GM12891 (cell line): Measurements from ENCODE around the gene SCYGR7.
"Not testable (repeated sequence)": the region's sequence is repeated elsewhere in the genome, so short reads cannot be mapped to it uniquely, and the experiment has no call there.

Experiments used
- DNase-seq: peaks from one replicate; pipeline ENCODE4 v3.0.0; 2011; ENCODE audit warnings: low spot score; ENCODE audit not compliant: insufficient read length
- FAIRE-seq: peaks from 2 replicates; lab custom pipeline; 2011; peaks lifted over from hg19 to GRCh38; lab: Jason Lieb, UNC
- PAX5 ChIP-seq: IDR thresholded peaks from 2 replicates; pipeline ENCODE4 v1.6.1; 2011; ENCODE audit warnings: low read length, moderate library complexity, mild to moderate bottlenecking; ENCODE audit not compliant: insufficient read depth, severe bottlenecking
- POLR2A ChIP-seq: IDR thresholded peaks from 2 replicates; pipeline ENCODE4 v1.6.1; 2011; ENCODE audit warnings: low read depth, low read length, control low read depth
- POLR2AphosphoS5 ChIP-seq: IDR thresholded peaks from 2 replicates; pipeline ENCODE4 v1.6.1; 2011; ENCODE audit warnings: low read depth, low read length, control low read depth
- POU2F2 ChIP-seq: IDR thresholded peaks from 2 replicates; pipeline ENCODE4 v1.6.1; 2011; ENCODE audit warnings: low read depth, mild to moderate bottlenecking, control low read depth, low read length, moderate library complexity
- SPI1 ChIP-seq: IDR thresholded peaks from 2 replicates; pipeline ENCODE4 v1.6.1; 2011; ENCODE audit warnings: low read depth, low read length, control low read depth
- TAF1 ChIP-seq: IDR thresholded peaks from 2 replicates; pipeline ENCODE4 v1.6.1; 2011; ENCODE audit warnings: low read depth, low read length, control low read depth

The SCYGR7 gene

DNA sequence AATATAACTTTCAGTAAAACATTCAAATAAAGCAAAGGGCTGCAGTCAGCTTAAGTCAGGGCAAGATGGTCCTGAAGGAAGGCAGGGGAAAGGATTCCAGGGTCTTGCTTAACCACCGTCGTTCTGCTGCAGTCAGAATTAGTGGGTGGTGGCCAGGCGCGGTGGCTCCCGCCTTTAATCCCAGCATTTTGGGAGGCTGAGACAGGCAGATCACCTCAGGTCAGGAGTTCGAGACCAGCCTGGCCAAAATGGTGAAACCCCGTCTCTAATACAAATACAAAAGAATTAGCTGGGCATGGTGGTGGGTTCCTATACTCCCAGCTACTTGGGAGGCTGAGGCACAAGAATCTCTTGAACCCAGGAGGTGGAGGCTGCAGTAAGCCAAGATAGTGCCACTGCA lies 17.1 kb upstream of the SCYGR7 start:
- no peak for FAIRE-seq
- TF ChIP-seq TAF1, result no peak
- TF ChIP-seq PAX5, result no peak
- no peak for DNase-seq

DNA sequence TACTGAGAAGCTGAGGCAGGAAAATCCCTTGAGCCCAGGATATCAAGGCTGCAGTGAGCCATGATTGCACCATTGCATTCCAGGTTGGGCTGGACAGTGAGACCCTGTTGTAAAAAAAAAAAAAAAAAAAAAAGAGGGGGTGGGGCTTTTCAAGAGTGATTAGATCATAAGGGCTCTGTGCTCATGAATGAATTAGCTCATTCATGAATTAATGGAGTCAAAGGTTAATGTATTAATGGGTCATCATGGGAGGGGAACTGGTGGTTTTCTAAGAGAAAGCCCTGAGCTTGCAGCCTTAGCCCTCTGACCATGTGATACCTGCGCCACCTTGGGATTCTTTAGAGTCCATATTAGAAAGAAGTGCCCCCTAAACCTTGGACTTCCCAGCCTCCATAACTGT lies 14.8 kb upstream of the SCYGR7 start:
- TF ChIP-seq SPI1, result no peak
- DNase-seq, result no peak
- FAIRE-seq, result no peak

DNA sequence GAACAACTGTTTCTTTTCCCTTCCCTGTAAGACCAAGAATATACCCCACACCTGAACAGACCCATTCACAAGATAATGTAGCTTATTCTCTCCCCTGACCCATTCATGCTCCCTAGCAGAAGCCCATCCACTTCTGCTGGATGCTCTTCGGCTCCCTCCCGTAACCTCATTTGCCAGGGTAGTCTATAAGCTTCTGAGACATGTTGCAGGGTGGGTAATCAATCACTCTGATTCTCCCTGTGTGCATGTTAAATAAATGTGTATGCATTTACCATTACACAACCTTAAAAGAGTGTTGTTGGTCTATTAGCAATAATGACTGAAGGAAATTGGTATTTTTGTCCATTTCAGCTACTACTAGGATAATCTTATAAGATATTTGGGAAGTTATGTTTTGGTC lies 11.6 kb upstream of the SCYGR7 start:
- FAIRE-seq (no peak), DNase-seq (no peak)
- TF ChIP-seq PAX5 (no peak), POU2F2 (no peak), POLR2AphosphoS5 (no peak), TAF1 (no peak), POLR2A (no peak), SPI1 (no peak)

DNA sequence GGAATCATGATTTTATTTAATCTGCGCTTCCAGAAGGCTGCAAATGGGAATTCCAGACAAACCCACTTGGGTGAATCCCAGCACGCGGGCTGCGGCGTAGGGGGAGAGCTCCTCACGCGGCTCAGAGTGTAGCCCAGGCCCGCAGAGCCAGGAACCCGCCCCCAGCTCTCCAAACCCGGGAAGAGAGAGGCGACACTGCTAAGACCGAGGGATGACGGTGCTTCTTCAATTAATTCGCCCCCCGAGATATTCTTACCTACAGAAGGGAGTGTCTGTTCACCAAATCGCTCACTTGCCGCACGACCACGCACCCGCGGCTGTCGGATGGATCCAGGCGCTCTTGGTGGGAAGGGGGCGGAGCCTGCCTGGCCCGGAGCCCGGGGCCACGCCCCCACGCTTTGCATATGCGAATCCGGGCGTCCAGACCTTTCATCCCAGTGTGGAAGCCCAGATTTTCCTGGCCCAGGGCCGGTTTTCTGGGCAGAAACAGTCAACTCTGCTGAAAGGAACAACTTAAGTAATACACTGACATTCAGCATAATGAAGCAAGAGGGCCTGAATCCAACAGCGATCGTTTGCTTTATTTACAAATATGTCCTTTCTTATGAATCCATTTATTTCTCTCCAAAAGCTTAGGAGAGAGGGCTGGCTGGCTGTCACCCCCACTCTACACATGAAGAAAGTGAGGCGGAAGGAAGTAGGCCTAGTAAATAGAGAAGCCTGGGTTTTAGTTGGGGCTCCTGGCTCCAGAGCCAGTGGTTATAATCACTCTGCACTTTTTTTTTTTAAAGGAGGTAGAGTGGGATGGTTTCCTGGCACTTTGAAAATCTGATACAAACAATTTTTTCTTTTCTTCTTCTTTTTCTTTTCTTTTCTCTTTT lies 10.2 kb upstream of the SCYGR7 start, which contains the start of gene SLC19A3:
TSS of gene SLC19A3 (minus strand) at position 342 of the 881 bp plus-strand sequence. CDS start 15,710 bp downstream, outside the sequence.
- no peak for FAIRE-seq
- TF ChIP-seq POLR2A (no peak), POLR2AphosphoS5 (no peak), SPI1 (no peak), TAF1 (no peak), POU2F2 (no peak), PAX5 (no peak)
- no peak for DNase-seq

DNA sequence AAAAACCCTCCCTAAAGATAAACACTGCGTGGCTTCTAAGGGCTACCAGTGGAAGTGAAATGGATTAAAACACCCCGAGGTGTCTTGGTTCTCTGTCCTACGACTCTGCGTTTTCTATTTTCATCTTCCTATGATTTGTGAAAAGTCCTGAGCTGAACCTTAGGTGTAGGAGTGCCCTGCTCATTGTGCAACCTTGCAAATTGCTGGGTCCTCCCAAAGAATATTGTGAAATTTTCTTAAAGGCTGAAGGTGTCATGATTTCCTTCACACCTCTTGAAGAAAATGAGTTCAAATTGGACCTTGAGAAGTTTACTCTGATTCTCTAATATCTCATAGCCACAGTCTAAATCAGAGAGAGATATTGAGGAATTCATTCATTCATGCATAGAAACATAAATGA lies 8.5 kb upstream of the SCYGR7 start:
- DNase-seq, result no peak
- no peak for TF ChIP-seq PAX5
- no peak for TF ChIP-seq POU2F2
- no peak for TF ChIP-seq SPI1
- TF ChIP-seq POLR2AphosphoS5, result no peak
- no peak for TF ChIP-seq TAF1
- TF ChIP-seq POLR2A, result no peak
- no peak for FAIRE-seq

DNA sequence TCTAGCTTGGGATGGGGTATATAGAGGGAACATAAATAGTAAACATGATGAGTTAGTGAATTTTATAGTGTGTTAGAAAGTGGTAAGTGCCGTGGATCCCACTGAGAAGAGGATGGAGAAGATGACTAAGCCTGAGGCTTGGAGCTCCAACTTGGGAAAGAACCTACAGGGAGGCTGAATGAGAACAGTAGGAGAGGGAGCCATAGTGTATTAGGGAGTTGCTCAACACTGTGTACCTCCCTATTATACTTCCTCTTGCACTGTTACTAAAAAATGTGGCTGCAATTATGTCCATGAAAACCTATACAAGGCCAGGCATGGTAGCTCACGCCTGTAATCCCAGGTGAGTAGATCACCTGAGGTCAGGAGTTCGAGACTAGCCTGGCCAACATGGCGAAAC lies 7.5 kb upstream of the SCYGR7 start:
- FAIRE-seq, result no peak
- TF ChIP-seq TAF1 (no peak), PAX5 (no peak), POU2F2 (no peak), POLR2A (no peak), POLR2AphosphoS5 (no peak), SPI1 (no peak)
- DNase-seq, result no peak

DNA sequence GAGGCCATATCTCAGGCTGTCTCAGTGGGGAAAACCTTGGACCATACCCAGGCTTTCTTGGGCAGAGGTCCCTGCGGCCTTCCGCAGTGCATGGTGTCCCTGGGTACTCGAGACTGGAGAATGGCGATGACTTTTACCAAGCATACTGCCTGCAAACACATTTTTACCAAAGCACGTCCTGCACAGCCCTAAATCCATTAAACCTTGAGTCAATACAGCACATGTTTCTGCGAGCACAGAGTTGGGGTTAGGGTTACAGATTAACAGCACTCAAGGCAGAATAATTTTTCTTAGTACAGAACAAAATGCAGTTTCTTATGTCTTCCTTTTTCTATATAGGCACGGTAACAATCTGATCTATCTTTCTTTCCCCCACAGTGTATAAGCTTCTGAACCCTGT lies 5.3 kb upstream of the SCYGR7 start:
- DNase-seq, FAIRE-seq: not testable (repeated sequence)

DNA sequence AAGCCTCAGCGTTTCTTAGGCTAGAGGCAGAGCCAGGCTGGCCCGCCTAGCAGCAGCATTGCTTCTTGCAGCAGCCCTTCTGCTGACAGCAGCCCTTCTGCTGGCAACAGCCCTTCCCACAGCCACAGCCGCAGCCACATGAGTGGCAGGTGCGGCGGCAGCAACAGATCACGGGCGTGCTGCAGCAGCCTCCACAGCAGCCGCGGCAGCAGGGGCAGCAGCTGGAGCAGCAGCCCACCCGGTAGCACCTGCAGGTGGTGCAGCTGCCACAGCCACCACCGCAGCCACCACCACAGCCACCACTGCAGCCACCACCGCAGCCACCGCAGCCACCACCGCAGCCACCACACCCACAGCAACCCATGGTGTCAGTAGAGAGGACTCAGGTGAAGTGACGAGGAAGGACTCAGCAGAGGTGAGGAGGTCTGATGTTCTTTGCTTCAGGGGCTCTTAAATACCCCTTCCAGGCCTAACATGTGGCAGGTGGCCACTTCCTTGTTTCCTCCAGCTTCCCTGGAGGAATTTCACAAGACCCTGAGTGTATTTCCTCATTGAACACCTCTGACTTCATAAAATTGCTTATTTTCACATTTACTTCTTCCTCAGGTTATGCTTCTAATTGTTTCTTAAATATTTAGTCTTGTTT lies 3.6 kb upstream of the SCYGR7 start, which contains the start of gene SCYGR6:
TSS of gene SCYGR6 (minus strand) at position 364 of the 646 bp plus-strand sequence. CDS start at position 364, 0 bp downstream.
- TF ChIP-seq PAX5, result no peak
- TF ChIP-seq TAF1, result no peak
- no peak for TF ChIP-seq POLR2A
- TF ChIP-seq SPI1, result no peak
- no peak for TF ChIP-seq POU2F2
- TF ChIP-seq POLR2AphosphoS5, result no peak
- DNase-seq (no peak), FAIRE-seq (no peak)

DNA sequence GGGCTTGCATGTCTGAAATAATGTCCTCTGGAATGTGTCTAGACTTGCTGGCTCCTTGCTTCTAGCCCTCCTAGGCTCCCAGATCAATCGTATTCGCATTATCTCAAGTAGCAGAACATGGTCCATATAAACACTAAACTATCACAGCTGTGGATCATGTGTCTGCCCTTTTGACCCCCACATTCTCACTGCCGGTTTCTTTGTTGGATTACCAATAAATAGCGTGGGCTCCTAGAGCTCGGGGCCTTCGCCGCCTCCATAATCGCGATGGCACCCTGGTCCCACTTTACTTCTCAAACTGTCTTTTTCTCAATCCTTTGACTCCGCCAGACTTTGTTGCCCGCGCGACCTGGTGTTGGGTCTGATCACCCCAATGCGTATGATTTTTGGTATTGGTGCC lies 11.2 kb downstream of the SCYGR7 start:
- no peak for DNase-seq
- TF ChIP-seq POLR2AphosphoS5 (no peak), POLR2A (no peak)
- no peak for FAIRE-seq

DNA sequence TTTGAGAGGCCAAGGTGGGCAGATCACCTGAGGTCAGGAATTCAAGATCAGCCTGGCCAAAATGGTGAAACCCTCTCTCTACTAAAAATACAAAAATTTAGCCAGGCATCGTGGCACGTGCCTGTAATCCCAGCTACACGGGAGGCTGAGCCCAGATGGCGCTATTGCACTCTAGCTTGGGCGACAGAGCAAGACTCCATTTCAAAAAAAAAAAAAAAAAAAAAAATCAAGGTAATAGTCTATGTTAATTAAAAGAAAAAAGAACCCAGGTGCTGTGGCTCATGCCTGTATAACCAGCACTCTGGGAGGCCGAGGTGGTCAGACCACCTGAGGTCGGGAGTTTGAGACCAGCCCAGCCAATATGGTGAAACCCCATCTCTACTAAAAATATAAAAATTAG lies 12.6 kb downstream of the SCYGR7 start:
- not testable (repeated sequence) for DNase-seq

DNA sequence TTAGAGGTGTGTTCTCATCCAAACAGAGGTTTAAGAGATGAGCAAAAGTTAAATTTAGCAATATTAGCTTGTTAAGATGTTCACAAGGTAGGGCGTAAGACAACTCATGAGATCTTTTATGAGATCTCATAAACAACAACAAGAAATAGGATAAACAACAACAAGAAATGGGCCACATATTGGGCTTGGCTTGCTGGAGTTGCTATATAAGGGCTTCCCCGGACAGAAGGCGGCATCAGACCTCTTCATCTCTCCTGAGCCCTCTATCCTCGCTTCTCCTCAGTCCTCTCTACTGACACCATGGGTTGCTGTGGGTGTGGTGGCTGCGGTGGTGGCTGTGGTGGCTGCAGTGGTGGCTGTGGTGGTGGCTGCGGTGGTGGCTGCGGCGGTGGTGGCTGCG lies 17.5 kb downstream of the SCYGR7 start, which contains the start of gene SCYGR8:
TSS of gene SCYGR8 (plus strand) at position 301 of the 400 bp plus-strand sequence. CDS start at position 301, 0 bp downstream.
- FAIRE-seq, result no peak
- TF ChIP-seq PAX5, result no peak
- no peak for TF ChIP-seq POU2F2
- DNase-seq, result no peak

More for the DNA sequence above, 12.6 kb downstream of the SCYGR7 start:
- not testable (repeated sequence) for FAIRE-seq
